Measurements from ENCODE around the gene MAML2.

Gene MAML2

DNA sequence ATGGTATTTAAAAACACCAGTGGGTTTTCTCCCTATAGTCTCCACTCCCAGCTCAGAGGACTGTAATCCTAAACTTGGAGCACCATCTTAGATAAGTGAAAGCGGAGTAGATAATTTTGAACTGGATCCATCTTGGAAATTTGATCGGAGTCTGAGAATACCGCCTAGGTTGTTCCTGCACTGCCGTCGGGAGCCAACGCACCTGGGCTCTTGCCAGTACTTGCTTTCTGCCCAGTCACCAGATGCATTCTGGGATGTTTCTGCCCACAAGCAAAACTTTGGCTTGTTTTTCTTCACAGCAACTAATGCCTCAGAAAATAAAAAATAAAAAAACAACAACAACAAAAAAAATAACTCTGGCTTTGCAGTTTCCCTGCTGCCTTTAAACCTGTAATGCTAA is 306.1 kb downstream of the MAML2 start:
- no peak for DNase-seq (ENCODE audit: insufficient read length, low spot score)
- FAIRE-seq, result no peak
- TF ChIP-seq, protein P1, sequence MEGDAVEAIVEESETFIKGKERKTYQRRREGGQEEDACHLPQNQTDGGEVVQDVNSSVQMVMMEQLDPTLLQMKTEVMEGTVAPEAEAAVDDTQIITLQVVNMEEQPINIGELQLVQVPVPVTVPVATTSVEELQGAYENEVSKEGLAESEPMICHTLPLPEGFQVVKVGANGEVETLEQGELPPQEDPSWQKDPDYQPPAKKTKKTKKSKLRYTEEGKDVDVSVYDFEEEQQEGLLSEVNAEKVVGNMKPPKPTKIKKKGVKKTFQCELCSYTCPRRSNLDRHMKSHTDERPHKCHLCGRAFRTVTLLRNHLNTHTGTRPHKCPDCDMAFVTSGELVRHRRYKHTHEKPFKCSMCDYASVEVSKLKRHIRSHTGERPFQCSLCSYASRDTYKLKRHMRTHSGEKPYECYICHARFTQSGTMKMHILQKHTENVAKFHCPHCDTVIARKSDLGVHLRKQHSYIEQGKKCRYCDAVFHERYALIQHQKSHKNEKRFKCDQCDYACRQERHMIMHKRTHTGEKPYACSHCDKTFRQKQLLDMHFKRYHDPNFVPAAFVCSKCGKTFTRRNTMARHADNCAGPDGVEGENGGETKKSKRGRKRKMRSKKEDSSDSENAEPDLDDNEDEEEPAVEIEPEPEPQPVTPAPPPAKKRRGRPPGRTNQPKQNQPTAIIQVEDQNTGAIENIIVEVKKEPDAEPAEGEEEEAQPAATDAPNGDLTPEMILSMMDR (IDR thresholded peaks at IDR 0.05; ENCODE audit: insufficient read depth, missing control alignments), result no peak

DNA sequence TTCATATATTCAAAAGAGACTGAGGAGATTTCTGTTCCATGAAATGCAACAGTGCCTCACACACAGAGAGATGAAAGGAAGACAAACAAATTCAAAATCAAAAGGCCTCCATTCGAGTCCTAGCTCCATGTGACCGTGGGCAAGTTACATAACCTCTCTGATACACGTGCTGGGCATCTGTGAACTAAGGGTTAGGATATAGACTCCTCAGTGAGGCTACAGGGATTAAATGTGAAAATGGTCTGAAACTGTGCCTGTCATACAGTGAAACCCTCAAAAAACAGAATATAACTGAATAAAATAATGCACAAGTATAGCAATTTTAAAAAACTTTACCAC is 307.3 kb downstream of the MAML2 start:
- FAIRE-seq, result no peak
- no peak for DNase-seq (ENCODE audit: insufficient read length, low spot score)
- TF ChIP-seq, protein P1 (IDR thresholded peaks at IDR 0.05; ENCODE audit: insufficient read depth, missing control alignments), result no peak

GRCh38 chr11:96035031-96035739 is 307.8 kb downstream of the MAML2 start:
- DNase-seq (ENCODE audit: insufficient read length, low spot score), result no peak
- FAIRE-seq, result no peak
- TF ChIP-seq, protein P1 (IDR thresholded peaks at IDR 0.05; ENCODE audit: insufficient read depth, missing control alignments), result no peak

GRCh38 chr11:96033599-96033998 is 309.4 kb downstream of the MAML2 start:
- no peak for FAIRE-seq
- TF ChIP-seq, protein P1 (IDR thresholded peaks at IDR 0.05; ENCODE audit: insufficient read depth, missing control alignments), result no peak

DNA sequence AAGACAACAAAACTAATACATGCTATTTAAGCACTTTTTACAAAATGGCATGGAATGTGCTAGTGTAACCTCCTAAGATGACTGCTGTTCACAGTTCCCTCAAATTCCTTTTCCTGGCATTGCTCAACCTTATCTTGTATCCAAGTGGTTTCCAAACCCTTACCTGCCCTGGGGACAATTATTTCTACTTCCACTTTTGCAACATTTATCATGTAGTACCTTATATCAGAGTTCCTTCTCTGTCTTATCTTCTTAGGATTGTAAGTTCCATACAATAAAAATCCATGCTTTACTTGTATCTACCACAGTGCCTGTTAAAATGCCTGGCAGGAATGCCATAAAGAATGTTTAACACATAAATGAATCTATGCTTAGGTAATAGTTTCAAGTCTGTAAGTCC is 309.9 kb downstream of the MAML2 start:
- TF ChIP-seq, protein P1 (IDR thresholded peaks at IDR 0.05; ENCODE audit: insufficient read depth, missing control alignments), result no peak
- FAIRE-seq (no peak), DNase-seq (ENCODE audit: insufficient read length, low spot score) (no peak)

More at GRCh38 chr11:96033599-96033998, 309.4 kb downstream of the MAML2 start:
- no peak for DNase-seq (ENCODE audit: insufficient read length, low spot score)

DNA sequence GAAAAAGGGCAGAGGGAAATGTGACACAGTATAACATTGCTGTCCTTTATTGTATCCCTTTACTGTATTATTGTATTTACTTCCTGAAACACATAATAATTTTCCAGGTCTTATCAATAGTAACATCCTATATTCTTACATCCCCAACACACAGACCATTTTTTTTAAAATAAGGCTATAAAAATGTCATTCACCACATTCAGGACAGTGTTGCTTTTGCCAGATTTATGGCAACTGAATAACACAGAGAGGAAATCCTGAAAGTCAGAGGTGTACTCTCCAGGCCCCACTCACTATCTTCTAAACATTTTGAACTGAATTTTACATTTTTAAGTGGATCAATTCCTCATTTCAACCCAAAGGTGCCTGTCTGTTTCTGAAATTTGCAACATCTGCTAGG is 314.2 kb downstream of the MAML2 start:
- FAIRE-seq, result no peak
- DNase-seq (ENCODE audit: insufficient read length, low spot score), result no peak
- TF ChIP-seq, protein P1 (IDR thresholded peaks at IDR 0.05; ENCODE audit: insufficient read depth, missing control alignments), result no peak

DNA sequence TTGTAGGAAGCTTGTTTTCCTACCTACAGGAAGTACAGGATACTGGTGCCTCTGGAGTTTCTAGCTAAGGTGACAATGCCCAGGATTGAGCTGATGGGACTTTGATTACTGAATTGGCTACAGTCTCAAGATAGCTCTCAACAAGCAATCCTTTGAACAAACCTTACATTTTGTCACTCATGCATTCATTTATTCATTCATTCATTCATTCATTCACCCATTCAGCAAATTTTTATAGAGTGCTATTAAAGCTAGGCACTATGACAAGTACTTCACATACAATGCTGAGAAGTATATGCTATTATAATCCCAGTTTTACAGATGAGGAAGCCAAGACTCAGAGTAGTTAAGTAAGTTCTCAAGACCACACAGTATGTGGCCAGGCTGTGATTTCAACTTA is 316.0 kb downstream of the MAML2 start:
- FAIRE-seq (no peak), DNase-seq (ENCODE audit: insufficient read length, low spot score) (no peak)
- TF ChIP-seq, protein P1 (IDR thresholded peaks at IDR 0.05; ENCODE audit: insufficient read depth, missing control alignments), result no peak
